NK-92 (cell line): ENCODE measurements around the gene PCDH12.
"Not testable (repeated sequence)": the region's sequence is repeated elsewhere in the genome, so short reads cannot be mapped to it uniquely, and the experiment has no call there.

ENCODE experiments used
- DNase-seq: peaks from one replicate; lab custom pipeline; 2025; ENCODE audit not compliant: unreplicated experiment; lab: John Stamatoyannopoulos, UW

PCDH12 gene

DNA sequence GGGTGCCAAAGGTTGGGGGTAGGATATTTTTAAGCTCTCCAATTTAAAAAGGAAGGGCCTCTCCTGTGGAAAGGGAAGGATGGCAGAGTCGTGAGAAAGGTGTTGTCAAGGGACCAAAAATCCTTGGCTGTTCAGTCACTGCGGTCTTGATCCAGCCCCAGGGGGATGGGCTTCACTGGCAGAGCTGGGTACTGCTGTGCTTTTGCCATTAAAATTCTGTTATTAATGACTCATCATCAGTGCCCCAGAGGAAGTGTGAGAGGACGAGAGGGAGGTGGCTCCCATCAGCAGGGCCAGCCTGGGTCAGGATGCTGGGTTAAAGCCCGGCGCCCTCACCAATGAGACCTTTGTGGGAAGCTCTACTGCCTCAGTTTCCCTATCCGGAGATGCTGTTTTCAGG, 16.7 kb downstream of the PCDH12 start:
- no peak for DNase-seq

DNA sequence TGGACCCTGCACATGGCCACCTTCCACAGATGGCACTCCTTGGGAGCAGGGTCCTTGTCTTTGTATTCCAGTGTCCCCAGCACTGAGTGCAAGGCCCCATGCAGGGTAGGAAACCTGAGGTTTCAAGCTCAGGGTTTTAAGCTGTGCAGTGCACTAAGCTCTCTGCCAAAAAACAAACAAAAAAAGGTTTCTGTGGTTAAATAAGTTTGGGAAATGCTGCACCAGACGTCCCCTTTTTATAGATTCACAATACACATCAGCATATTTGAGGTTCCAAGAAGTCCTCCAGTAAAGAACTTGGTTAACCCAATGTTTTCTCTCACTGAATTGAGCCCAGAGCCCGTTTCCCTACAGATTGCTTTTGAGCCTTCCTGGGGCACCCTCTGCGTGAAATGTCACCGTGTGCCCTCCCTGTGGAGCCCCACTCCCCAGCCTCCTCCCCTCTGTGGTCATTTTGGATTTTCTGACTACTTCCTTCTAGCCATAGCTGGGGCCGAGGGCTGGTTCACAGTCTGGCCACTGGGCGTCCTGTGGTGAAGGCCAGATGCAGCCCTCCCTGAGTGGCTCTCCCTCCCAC, 17.2 kb downstream of the PCDH12 start:
- DNase-seq = no peak

DNA sequence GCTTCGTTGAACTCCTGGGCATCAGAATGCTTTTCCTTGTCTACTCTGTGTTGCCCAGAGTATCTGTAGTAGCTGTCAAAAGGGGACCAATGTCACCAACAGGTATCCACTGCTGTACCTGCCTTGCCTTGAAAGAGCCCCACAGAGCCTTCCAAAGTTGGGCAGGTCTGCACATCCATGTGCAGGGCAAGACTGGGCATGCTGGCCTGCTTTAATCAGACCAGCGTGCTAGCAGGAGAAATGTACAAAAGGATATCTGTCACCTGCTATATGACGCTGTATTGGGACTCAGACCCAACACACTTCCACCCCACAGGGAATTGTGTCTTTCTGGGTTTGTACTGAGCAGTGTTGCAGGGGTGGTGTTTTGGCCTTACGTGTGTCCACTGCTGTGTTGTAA, 22.5 kb downstream of the PCDH12 start:
- no peak for DNase-seq

DNA sequence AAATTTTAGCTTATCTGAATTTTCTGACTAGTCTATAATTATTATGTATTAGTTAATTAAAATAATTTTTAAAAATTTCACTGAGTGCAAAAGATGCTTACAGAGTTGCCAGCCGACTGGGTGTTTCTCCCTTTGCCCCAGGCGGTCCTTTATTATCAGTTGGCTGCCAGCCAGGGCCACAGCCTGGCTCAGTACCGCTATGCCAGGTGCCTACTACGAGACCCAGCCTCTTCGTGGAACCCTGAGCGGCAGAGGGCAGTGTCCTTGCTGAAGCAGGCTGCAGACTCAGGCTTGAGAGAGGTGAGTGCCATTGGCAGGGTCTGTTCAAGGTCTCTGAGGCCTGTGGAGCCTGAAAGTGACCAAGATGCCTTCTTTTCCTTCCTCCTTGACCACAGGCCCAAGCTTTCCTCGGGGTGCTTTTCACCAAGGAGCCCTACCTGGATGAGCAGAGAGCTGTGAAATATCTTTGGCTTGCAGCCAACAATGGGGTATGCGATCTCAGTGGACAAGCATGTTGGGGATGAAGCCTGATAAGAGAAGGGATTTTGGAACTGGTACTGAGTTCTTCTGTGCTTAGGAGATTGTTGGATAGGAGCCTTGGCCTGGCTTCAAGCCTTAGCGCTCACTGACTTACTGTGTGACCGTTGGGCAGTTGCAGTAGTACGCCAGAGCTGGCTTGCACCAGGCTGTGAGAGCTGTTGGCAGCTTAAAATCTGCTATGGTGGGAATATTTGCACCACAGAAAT, 23.7 kb downstream of the PCDH12 start:
- DNase-seq = no peak

DNA sequence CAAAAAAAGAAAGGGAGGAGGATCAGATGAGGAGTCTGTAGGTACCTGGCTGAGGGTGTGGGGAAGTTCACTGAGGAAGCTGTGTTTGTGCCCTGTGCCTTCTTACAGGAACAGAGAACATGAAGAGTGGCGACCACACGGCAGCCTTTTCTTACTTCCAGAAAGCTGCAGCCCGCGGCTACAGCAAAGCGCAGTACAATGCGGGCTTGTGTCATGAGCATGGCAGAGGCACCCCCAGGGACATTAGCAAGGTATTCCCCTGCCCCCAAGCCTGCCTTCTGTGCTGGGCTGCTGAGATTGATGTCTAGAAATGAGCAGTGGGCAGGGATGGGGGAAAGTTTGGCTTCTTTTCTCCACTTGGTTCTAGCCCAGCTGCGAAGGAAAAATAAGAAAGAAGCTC, 24.9 kb downstream of the PCDH12 start:
- DNase-seq = no peak

DNA sequence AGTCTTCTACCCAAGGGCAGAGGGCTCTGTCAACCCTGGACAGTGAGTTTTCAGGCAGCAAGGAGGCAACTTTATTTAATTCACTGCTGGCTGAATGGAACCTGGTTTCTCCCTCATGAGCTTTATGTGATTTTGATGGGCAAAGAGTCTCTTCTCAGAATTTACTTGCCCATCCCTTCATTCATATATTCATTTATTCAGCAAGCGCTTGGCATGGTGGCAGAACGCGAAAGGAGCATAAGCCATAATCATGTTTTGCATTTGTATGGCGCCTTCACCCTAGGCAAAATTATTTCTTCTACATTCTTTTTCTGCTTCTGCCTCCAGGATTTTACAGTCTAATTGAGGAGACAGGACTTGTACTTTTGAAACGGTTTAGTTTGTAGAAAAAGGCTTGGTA, 26.3 kb downstream of the PCDH12 start:
- DNase-seq = no peak

GRCh38 chr5:141929398-141930058, 28.5 kb downstream of the PCDH12 start:
- no peak for DNase-seq

DNA sequence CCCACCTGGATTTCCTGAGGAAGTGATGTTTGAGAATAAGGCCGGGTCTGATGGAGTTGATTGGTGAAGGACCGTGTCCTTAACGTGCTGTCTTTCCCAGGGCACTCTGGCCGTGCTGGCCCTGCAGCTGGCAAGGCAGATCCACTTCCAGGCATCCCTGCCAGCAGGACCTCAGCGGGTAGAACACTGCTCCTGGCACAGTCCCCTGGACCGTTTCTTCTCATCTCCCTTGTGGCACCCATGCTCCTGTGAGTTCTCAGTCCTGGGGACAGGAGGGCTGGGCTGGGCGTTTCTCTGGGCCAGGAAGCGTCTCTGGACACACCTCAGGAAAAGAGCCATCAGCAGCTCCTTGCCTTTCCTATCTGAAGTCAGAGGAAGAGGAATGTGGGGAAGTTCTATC, 30.0 kb downstream of the PCDH12 start:
- DNase-seq = no peak

DNA sequence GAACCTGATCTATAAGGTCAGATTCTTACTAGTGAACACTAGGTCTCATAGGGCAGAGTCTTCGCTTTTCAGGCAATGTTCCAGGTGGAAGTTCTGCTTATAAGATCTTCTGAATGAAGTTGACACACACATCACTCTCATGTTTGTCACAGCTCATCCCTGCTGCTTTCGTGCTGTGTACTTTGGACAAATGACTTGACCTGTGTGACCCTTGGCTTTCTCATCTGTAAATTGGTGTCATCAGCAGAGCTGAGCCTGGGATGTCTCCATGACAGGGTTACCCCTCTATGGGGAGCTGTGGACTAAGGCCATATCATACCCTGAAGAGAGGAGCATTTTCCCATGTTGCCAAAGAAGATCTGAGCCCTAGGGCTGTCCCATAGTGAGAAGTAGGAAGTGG, 31.6 kb downstream of the PCDH12 start:
- DNase-seq = no peak

DNA sequence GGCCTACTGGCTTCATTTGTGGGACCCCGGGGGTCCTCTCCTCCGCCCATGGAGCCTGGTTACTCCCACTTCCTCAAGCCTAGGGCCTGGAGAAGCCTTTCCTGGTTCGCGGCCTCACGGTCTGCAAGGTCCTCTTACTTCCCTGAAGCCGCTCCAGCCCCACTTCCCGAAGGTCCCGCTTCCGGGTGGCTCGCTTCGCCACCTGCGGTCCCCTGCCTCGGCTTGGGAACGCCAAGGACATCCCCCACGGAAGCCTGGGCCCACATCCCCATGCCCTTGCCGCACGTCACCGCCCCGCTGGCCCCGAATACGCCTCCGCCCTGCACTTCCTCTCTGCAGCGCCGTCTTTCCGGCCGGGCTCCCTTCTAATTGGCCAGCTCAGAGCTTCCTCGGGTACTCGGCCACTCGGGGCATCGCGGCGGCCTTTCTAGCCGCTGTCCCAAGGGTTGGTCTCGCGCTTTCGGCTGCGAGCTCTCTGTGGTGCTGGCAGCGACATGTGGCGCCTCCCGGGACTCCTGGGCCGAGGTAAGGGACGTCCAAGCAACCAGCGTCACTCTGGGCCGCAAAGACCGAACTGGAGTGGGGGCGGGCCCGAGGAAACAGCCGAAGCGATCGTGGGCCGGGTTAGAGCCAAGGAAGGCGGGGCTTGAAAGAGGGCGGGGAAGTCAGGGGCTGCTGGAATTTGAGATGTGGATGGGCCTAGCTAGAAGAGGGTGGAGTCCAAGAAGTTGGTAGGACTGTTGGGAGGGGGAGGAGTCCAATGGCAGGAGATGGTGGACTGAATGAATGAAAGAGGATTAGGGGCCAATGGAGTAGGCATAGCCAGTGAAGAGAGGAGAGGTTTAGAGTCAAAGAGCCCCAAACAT, 34.3 kb downstream of the PCDH12 start, which contains the start of gene DELE1:
Gene DELE1, plus strand, starts transcription at position 424 of the 866 bp plus-strand sequence. Its CDS starts 71 bp downstream, at position 495.
- DNase-seq = peak; percentile 41

DNA sequence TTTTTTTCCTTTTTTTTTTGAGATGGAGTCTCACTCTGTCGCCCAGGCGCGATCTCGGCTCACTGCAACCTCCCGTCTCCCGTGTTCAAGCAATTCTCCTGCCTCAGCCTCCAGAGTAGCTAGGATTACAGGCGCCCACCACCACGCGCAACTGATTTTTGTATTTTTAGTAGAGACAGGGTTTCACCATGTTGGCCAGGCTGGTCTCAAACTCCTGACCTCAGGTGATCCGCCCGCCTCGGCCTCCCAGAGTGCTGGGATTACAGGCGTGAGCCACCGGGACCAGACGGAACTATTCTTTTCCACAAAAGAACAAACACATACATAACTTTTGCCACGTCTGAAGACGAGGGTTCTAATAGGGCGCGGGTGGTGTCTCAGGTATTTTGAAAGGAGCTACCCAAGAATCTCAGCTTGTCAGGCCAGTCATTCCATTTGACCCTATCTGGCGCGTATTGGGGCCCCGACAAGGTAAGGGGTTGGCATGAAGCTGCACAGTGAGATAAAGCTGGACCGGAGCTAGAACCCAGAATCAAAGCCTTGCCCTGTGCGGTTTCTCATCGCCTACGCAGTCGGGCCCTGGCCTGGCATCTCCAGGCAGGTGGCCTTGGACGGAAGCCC, 35.1 kb downstream of the PCDH12 start:
- not testable (repeated sequence) for DNase-seq

DNA sequence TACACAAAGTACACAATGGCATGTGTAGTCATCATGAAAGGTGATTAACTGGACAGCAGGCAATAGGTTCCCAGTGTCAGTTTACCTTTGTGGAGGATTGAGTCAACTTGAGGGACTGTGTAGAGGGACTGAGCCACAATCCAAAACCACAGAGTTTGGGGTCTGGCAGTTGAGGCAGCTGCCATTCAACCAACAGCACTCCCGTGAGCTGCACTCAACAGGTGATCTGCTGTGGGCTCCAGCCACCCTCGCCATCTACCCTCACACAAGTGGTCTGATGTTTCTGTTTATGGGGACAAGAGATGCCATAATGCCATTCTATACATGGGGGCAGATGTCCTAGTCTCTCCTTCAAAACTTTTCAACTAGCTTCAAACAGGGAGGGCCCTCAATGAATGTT, 37.2 kb downstream of the PCDH12 start:
- DNase-seq = no peak

- DNase-seq = no peak
These were observed 38.5 kb downstream of the PCDH12 start for GRCh38 chr5:141919218-141920119.

DNA sequence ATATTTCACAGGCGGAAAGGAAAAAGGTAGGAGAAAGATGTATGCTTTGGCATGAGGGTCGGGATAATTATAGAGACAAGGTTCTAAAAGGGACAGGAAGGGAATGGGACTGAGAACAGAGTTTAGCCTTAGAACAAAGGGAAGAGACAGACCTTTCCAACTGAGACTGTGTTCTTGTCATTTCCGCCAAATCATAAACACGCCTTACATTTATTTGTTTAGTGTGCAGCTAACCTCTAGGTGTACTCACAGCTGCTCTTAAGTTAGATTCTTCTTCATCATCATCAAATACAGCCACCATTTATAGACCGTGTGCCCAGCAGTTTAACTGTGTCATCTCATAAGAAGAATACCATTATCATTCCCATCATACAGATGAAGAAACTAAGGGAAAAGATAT, 40.2 kb downstream of the PCDH12 start:
- DNase-seq = no peak

GRCh38 chr5:141916522-141916921, 41.5 kb downstream of the PCDH12 start:
- DNase-seq = no peak

DNA sequence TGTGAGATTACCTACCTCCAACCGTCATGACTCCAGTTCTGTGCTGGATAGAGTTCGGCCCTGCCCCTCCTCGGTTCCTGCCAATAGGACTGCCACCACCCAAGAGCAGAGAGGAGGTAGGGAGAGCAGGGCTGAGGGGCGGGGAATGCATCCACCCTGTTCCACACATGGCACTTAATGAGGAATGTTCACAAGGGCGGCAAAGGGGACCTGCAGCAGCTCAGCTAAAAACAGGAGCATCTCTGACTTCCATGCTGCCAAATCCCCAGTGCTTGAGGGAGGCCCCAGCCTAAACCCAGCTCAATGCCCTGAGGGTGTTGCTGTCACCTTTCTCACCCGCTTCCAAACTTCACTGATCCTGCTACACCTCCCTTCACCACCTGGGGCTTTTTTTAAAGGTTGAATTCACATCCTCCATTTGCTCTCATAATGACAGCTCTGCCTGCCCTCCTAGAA, 42.1 kb downstream of the PCDH12 start:
- no peak for DNase-seq

- DNase-seq = no peak
These were observed 43.2 kb downstream of the PCDH12 start for GRCh38 chr5:141914797-141915196.

DNA sequence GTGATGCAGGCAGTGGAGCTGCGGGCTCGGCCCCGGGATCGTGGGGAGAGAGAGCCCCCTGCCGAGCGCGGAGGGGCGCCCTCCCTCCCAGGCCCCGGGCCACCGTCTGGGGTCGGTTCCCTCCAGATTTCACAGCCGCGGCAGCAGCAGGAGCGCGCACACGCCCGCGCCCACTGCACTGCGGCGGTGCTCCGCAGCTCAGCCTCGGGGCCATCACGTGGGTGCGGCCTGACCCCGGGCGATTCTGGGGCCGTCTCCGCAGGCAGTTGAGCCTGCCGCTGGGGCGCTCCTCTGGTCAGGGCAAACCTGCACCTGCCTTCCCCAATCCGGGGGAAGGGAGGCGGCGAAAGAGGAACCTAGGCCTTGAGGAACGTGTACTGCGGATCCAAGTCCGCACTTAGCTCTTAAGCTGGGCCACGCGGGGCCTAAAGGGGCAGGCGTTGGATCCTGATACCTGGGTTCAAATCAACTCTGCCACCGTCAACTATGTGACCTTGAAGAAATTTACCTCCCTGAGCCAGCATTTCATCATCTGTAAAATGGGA, 43.7 kb downstream of the PCDH12 start:
- no peak for DNase-seq

DNA sequence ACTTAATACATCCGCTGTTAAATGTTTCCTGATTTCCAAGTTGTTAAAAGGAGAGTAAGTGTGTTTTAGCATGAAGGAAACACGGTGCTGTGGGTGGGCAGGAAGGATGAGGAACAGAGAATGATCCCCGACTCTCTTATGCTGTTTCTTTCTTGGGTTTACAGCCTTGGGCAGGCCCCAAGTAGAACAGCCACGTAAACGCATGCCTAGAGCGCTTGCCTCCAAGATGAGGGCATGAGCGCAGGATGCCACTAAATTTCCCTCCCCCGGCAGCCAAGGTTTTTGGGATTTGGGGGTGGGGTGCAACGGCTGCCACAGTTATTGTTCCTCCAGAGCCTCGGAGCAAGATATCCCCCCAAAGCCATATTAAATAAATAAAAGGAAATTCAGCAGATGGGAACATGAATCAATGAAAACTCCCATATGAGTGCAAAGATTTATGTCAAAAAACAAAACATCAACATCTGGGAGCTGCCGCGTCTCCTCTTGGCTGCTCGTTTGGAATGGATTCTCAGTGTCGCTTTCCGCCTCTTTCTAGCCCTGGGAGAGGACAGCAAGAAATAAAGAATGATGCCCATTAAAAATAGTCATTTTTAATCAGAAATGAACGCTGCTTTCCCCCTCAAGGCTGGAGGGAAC, 44.3 kb downstream of the PCDH12 start:
- DNase-seq = no peak
